Neural crest cell (in vitro differentiated cells): ENCODE results near the gene HOXA9. TPM values are rescaled to one million over a fixed set of nuclear protein-coding genes. Genes with fewer than 3 reads are reported as not detected.
A peak's percentile ranks its signal among the peaks of the same experiment; 100 is the strongest.

Source experiments
- DNase-seq: peaks from one replicate; pipeline ENCODE4 v3.0.0; 2021; ENCODE audit warnings: low read depth, mixed read lengths, low spot score
- H3K27ac Mint-ChIP-seq: one replicate; pipeline ENCODE4 v1.8.0; 2021; ENCODE audit warnings: mild to moderate bottlenecking, mixed read lengths; ENCODE audit not compliant: unreplicated experiment
- H3K27me3 Mint-ChIP-seq: 2 replicates; pipeline ENCODE4 v1.8.0; 2021; ENCODE audit warnings: low read depth, mild to moderate bottlenecking, mixed read lengths
- H3K36me3 Mint-ChIP-seq: 2 replicates; pipeline ENCODE4 v1.8.0; 2021; ENCODE audit warnings: low read depth, mild to moderate bottlenecking, mixed read lengths
- H3K4me1 Mint-ChIP-seq: 2 replicates; pipeline ENCODE4 v1.8.0; 2021; ENCODE audit warnings: mixed read lengths
- H3K4me3 Mint-ChIP-seq: one replicate; pipeline ENCODE4 v1.8.0; 2021; ENCODE audit warnings: mild to moderate bottlenecking, mixed read lengths
- H3K9me3 Mint-ChIP-seq: 2 replicates; pipeline ENCODE4 v1.8.0; 2021; ENCODE audit warnings: mixed read lengths
- total RNA-seq: library from RNA; stranded (reverse); gene quantifications from 2 replicates; pipeline ENCODE4 v1.2.1, GENCODE V29; 2021
- TF ChIP-seq, protein P1 (sequence below): fragments of 200-600 bp; sonication (generic); conservative IDR thresholded peaks from 2 replicates; pipeline ENCODE4 v1.5.0; 2021; ENCODE audit warnings: antibody characterized with exemption, mild to moderate bottlenecking

The HOXA9 gene
- total RNA-seq, 1 donor from 2014 or later: 9.0 TPM

DNA sequence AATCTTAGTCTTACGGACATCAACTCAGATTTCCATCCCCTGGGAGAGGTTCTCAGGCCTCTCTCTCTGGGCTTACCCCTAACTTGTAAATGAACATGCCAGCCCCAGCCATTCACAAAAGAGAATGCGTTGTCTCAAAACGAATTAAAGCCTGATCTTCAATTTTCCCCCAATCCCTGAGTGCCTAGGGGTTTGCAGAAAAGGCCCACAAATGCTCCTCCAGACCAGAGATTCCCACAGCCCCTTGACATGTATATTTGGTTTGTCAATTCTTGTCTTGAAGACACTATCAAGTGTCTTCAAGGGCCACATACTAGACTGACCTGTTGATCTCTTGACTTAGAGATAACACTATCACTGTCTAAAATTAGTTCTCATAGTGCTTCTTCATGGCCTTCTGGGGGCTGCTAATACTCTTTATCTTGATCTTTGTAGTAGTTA, 46.4 kb upstream of the HOXA9 start:
- Mint-ChIP-seq H3K4me1 (no peaks in the 10 kb centered on the region), H3K4me3 (no peak overlapping the region), H3K27ac (no peak overlapping the region), H3K9me3 (no peaks in the 10 kb centered on the region), H3K36me3 (no peaks in the 10 kb centered on the region), H3K27me3 (peaks cover 99% of the 10 kb centered on the region)
- TF ChIP-seq, protein P1, sequence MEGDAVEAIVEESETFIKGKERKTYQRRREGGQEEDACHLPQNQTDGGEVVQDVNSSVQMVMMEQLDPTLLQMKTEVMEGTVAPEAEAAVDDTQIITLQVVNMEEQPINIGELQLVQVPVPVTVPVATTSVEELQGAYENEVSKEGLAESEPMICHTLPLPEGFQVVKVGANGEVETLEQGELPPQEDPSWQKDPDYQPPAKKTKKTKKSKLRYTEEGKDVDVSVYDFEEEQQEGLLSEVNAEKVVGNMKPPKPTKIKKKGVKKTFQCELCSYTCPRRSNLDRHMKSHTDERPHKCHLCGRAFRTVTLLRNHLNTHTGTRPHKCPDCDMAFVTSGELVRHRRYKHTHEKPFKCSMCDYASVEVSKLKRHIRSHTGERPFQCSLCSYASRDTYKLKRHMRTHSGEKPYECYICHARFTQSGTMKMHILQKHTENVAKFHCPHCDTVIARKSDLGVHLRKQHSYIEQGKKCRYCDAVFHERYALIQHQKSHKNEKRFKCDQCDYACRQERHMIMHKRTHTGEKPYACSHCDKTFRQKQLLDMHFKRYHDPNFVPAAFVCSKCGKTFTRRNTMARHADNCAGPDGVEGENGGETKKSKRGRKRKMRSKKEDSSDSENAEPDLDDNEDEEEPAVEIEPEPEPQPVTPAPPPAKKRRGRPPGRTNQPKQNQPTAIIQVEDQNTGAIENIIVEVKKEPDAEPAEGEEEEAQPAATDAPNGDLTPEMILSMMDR: no peak
- DNase-seq: no peak

DNA sequence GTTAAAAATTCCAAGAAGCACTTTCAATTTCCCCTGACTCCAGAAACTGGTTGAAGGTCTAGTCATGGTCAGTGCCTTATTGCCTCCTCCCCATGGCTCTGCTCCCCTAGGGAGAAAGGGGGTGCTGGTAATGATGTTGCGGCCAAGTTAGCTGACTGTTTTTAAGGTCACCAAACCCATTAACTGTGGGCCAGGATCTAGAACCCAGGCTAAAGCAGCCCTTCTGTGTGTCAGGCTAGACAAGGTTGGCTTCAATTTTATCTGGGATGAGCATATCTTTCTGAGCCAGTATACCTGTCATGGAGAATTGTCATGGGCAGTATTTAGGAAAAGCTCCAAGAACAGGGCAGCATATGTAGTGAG, 45.7 kb upstream of the HOXA9 start:
- H3K27ac Mint-ChIP-seq: no peak overlapping the region
- peaks cover 1% of the 10 kb centered on the region for H3K36me3 Mint-ChIP-seq
- no peaks in the 10 kb centered on the region for H3K4me1 Mint-ChIP-seq
- peaks cover 99% of the 10 kb centered on the region for H3K27me3 Mint-ChIP-seq
- TF ChIP-seq, protein P1: no peak
- H3K9me3 Mint-ChIP-seq: no peaks in the 10 kb centered on the region
- DNase-seq: no peak
- no peak overlapping the region for H3K4me3 Mint-ChIP-seq

DNA sequence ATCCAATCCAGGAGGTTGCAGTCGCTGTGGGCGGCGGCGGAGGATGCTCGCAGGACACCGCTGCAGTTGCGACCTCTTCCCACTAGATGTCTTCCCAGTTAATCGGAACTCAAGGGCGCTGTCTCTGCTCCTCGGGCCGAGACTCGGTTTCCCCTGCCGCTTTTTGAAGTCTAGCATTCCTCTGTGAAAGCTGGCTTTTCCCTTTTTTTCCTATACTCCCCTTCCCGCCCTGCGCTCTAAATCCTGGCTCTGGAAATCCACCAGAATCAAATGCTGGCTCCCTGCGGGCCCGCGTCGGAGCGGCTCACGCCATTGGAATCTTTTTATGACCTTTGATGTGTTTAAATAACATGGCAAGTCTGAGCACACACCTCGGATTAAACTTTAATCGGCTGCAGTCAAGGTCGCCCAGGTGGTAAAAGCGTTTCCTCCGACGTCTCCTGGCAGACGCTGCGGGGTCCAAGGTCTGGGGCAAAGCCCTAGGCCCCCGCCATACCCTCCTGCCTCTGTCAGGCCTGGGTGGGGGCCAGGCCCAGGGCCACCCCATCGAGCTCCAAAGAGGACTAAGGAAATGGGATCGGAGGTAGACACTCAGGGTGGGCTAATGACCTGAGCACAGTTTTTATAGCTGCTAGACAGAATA, 45.2 kb upstream of the HOXA9 start:
- TF ChIP-seq, protein P1: peak; percentile 79
- Mint-ChIP-seq H3K4me3 (no peak overlapping the region), H3K9me3 (no peaks in the 10 kb centered on the region), H3K27me3 (peaks cover 99% of the 10 kb centered on the region), H3K36me3 (peaks cover 4% of the 10 kb centered on the region), H3K4me1 (no peaks in the 10 kb centered on the region), H3K27ac (no peak overlapping the region)
- DNase-seq: peak; percentile 64

DNA sequence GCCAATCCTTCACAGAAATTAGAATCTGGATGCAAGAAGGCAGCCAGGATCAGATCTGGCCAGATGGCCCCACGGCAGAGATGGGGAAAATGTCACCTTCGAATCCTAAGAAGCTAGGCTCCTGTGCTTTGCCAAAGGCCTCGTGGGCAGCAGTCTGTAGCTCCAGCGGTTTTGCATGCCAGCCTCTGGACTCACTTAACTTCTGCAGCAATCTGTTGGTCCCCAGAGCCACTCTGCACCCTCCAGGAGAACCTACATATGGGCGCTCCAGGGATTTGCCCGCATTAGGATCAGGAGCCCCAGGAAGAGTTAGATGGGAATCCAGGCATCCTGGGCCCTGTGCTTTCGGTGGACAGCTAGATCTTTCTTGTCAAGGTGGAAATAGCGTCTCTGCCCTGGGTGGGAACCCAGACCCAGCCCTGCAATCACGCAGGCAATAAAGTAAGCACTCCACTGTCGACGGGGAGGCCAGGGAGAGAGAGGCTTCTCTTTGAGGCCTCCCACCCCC, 44.6 kb upstream of the HOXA9 start:
- Mint-ChIP-seq H3K27me3 (peaks cover 99% of the 10 kb centered on the region), H3K4me3 (no peak overlapping the region), H3K36me3 (peaks cover 4% of the 10 kb centered on the region), H3K4me1 (no peaks in the 10 kb centered on the region), H3K9me3 (no peaks in the 10 kb centered on the region), H3K27ac (no peak overlapping the region)
- TF ChIP-seq, protein P1: no peak
- DNase-seq: no peak

- Mint-ChIP-seq H3K4me3 (no peak overlapping the region), H3K9me3 (no peaks in the 10 kb centered on the region), H3K4me1 (no peaks in the 10 kb centered on the region), H3K27me3 (peaks cover 99% of the 10 kb centered on the region), H3K27ac (no peak overlapping the region), H3K36me3 (peaks cover 4% of the 10 kb centered on the region)
- TF ChIP-seq, protein P1: no peak
- DNase-seq: no peak
Measured at GRCh38 chr7:27208998-27209397, 43.7 kb upstream of the HOXA9 start.
